ENCODE measurements around the gene CASK.

- TF ChIP-seq CTCF (IDR thresholded peaks at IDR 0.05; ENCODE audit: low read length) (no peak), EZH2 (IDR thresholded peaks at IDR 0.05; ENCODE audit: borderline replicate concordance, low read length) (no peak)
Observed at GRCh38 chrX:41629539-41629938, 293.8 kb downstream of the CASK start.

Measured in OCI-LY1 (cell line).